ENCODE results near the gene EIF4G2. TPM values are rescaled to one million over a fixed set of nuclear protein-coding genes. Genes with fewer than 3 reads are reported as not detected.

The EIF4G2 gene
- polyA plus RNA-seq, 1 donor from 2014 or later: 1,004 TPM

- Histone ChIP-seq H3K9ac (ENCODE audit: low read length) (no peak overlapping the region), H3F3A (ENCODE audit: insufficient read depth, low read length, poor library complexity, severe bottlenecking) (no peaks in the 10 kb centered on the region), H3K27ac (ENCODE audit: low read length) (no peak overlapping the region), H3K9me3 (ENCODE audit: low read length) (no peaks in the 10 kb centered on the region), H3K4me3 (ENCODE audit: low read length) (no peak overlapping the region), H3K79me2 (replicated peaks; ENCODE audit: insufficient read depth, low read length) (no peaks in the 10 kb centered on the region), H3K27me3 (ENCODE audit: insufficient read depth, low read depth, low read length) (no peaks in the 10 kb centered on the region), H3K9me2 (ENCODE audit: insufficient read depth, low read length) (no peaks in the 10 kb centered on the region), H3K36me3 (ENCODE audit: insufficient read depth, low read length) (no peaks in the 10 kb centered on the region), H2AFZ (ENCODE audit: low read depth, low read length) (no peak overlapping the region), H4K20me1 (ENCODE audit: insufficient read depth) (no peaks in the 10 kb centered on the region), H3K4me2 (ENCODE audit: low read length) (no peak overlapping the region)
- no peak for TF ChIP-seq SMC3 (conservative IDR thresholded peaks at IDR 0.05; ENCODE audit: poor library complexity)
- no peak for TF ChIP-seq POLR2AphosphoS5 (IDR thresholded peaks at IDR 0.05)
- TF ChIP-seq RAD21 (conservative IDR thresholded peaks at IDR 0.05): no peak
- TF ChIP-seq TAF1 (IDR thresholded peaks at IDR 0.05; ENCODE audit: low read depth): no peak
- TF ChIP-seq, protein P1, sequence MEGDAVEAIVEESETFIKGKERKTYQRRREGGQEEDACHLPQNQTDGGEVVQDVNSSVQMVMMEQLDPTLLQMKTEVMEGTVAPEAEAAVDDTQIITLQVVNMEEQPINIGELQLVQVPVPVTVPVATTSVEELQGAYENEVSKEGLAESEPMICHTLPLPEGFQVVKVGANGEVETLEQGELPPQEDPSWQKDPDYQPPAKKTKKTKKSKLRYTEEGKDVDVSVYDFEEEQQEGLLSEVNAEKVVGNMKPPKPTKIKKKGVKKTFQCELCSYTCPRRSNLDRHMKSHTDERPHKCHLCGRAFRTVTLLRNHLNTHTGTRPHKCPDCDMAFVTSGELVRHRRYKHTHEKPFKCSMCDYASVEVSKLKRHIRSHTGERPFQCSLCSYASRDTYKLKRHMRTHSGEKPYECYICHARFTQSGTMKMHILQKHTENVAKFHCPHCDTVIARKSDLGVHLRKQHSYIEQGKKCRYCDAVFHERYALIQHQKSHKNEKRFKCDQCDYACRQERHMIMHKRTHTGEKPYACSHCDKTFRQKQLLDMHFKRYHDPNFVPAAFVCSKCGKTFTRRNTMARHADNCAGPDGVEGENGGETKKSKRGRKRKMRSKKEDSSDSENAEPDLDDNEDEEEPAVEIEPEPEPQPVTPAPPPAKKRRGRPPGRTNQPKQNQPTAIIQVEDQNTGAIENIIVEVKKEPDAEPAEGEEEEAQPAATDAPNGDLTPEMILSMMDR (IDR thresholded peaks at IDR 0.05; ENCODE audit: poor library complexity, severe bottlenecking): no peak
Measured at GRCh38 chr11:10829139-10829538, 20.4 kb upstream of the EIF4G2 start.

- no peaks in the 10 kb centered on the region for H4K20me1 ChIP-seq (ENCODE audit: insufficient read depth)
Measured at GRCh38 chr11:10828402-10828801, 19.7 kb upstream of the EIF4G2 start.

More at GRCh38 chr11:10828402-10828801, 19.7 kb upstream of the EIF4G2 start:
- Histone ChIP-seq H3K4me3 (ENCODE audit: low read length) (no peak overlapping the region), H3K4me2 (ENCODE audit: low read length) (no peak overlapping the region), H3K27ac (ENCODE audit: low read length) (no peak overlapping the region), H3K27me3 (ENCODE audit: insufficient read depth, low read depth, low read length) (no peaks in the 10 kb centered on the region), H3K9me3 (ENCODE audit: low read length) (no peaks in the 10 kb centered on the region), H3K79me2 (replicated peaks; ENCODE audit: insufficient read depth, low read length) (no peaks in the 10 kb centered on the region), H3F3A (ENCODE audit: insufficient read depth, low read length, poor library complexity, severe bottlenecking) (no peaks in the 10 kb centered on the region), H2AFZ (ENCODE audit: low read depth, low read length) (no peak overlapping the region), H3K36me3 (ENCODE audit: insufficient read depth, low read length) (no peaks in the 10 kb centered on the region), H3K9ac (ENCODE audit: low read length) (no peak overlapping the region), H3K9me2 (ENCODE audit: insufficient read depth, low read length) (no peaks in the 10 kb centered on the region)
- TF ChIP-seq REST (IDR thresholded peaks at IDR 0.05; ENCODE audit: borderline replicate concordance): no peak
- no peak for TF ChIP-seq POLR2AphosphoS5 (IDR thresholded peaks at IDR 0.05)
- no peak for TF ChIP-seq EP300 (conservative IDR thresholded peaks at IDR 0.05; ENCODE audit: poor library complexity, severe bottlenecking)
- TF ChIP-seq MXI1 (conservative IDR thresholded peaks at IDR 0.05; ENCODE audit: poor library complexity, severe bottlenecking): no peak
- no peak for TF ChIP-seq SMC3 (conservative IDR thresholded peaks at IDR 0.05; ENCODE audit: poor library complexity)
- TF ChIP-seq RAD21 (conservative IDR thresholded peaks at IDR 0.05): no peak
- no peak for TF ChIP-seq EZH2 (IDR thresholded peaks at IDR 0.05; ENCODE audit: borderline replicate concordance, insufficient read depth, low read length, poor library complexity, severe bottlenecking)
- TF ChIP-seq, protein P1 (IDR thresholded peaks at IDR 0.05; ENCODE audit: poor library complexity, severe bottlenecking): no peak
- TF ChIP-seq TAF1 (IDR thresholded peaks at IDR 0.05; ENCODE audit: low read depth): no peak
